KBM-7 (cell line): ENCODE data around the gene CCDC169.
A peak's percentile ranks its signal among the peaks of the same experiment; 100 is the strongest.
"Not testable (repeated sequence)": the region's sequence is repeated elsewhere in the genome, so short reads cannot be mapped to it uniquely, and the experiment has no call there.

Experiments used
- DNase-seq: peaks from one replicate; pipeline ENCODE4 v3.0.0-alpha.2; 2015
- in situ Hi-C: fragments of 300-500 bp; cut with MboI; formaldehyde crosslinking; loops from 2 replicates; pipeline ENCODE4 v1.14.3; 2020; ENCODE audit warnings: low sequenced_read_pairs, low pct_unique_long_range_greater_than_20kb, mixed read lengths

The CCDC169 gene

DNA sequence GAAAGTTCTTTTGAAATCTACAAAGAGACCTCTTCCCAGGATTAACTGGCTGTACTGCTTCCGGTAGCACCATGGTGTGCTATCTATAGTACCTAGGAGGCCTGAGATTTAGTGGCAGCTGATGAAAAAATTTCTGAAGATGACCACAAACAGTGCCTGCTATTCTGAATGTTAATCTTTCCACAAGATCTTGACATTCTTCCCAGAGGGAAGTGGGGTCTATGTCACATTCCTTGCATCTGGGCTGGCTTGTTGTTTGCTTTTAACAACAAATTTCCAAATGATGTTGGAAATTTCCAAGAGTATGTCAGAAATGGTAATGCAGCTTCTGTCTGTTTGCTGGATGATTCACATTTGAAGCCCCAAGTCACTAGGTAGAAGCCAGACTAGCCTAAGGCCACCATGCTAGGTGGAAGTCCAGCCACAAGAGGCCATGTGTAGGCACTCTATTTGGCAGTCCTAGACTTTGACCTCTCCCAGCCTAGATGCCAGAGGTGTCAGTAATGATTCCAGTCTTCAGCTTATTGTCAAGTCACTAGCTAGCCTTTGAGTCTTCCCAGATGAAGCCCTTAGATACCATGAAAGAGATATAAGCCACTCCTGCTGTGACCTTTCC, 26.4 kb upstream of the CCDC169 start:
- DNase-seq = no peak
- in situ Hi-C loops = no loop called here

- in situ Hi-C loops = no loop called here
- DNase-seq = no peak
These were observed 25.8 kb upstream of the CCDC169 start for GRCh38 chr13:36323408-36323807.

DNA sequence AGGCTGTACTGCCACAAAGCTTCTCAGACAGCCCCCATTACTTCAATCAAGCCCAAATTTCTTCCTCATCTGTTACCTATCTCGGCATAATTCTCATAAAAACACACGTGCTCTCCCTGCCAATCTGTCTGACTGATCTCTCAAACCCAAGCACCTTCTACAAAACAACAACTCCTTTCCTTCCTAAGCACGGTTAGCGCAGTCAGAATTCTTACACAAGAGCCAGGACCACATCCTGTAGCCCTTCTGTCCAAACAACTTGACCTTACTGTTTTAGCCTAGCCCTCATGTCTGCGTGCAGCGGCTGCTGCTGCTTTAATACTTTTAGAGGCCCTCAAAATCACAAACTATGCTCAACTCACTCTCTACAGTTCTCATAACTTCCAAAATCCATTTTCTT, 22.2 kb upstream of the CCDC169 start:
- in situ Hi-C loops = not testable (repeated sequence)

GRCh38 chr13:36313047-36313969, 15.7 kb upstream of the CCDC169 start:
- in situ Hi-C loops = no loop called here
- DNase-seq = no peak

More for the DNA sequence above, 22.2 kb upstream of the CCDC169 start:
- not testable (repeated sequence) for DNase-seq

DNA sequence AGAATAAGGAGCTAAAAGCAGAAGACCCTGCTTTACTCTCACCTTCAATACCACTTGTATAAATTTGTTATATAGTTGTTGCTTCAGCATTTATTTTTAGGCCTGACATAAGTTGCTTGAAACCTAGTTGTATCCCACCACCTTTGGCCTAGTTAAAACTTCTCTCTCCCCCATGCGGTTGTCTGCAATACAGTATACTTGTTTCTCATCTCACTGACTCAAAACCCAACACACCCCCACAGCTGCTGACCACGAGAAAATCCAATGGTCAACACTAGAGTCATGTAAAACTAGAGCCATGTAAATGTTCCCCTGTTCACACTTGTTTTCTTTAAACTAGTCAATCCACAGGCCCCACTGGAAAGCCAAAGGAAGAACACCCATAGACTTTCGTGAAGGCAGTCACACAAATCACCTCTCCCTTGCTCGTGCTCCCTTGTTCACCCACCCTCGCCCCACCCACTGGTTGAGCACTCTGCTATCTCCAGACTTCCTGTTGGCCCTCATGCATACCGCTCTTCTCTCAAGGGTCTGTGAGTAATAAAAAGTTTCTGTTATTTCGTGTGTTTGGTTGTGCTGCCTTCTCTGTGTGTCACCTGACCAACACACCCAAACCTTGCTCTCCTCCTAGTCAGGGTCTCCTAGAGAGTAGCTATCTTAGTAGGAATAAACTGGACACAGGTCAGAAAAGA, 12.9 kb upstream of the CCDC169 start:
- DNase-seq = no peak
- in situ Hi-C loops = no loop called here

- DNase-seq = no peak
- in situ Hi-C loops = no loop called here
These were observed 4.7 kb upstream of the CCDC169 start for GRCh38 chr13:36302289-36302688.

DNA sequence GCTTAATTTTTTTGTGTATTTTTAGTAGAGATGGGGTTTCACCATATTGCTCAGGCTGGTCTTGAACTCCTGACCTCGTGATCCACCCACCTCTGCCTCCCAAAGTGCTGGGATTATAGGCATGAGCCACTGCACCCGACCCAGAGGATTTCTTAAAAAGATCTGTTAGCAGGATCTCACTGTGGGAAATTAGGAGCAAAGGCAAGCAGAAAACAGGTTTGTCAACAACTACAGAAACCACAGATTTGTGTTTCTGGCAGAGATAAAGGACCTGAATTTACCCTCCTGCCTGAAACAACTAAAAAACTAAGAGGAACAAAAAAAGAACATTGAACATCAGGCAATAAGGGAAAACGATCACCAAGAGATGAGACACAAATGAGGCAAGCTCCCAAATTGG, 1.9 kb upstream of the CCDC169 start:
- in situ Hi-C loops, DNase-seq: not testable (repeated sequence)

GRCh38 chr13:36298535-36299068, 988 bp upstream of the CCDC169 start:
- no peak for DNase-seq
- in situ Hi-C loops = no loop called here

DNA sequence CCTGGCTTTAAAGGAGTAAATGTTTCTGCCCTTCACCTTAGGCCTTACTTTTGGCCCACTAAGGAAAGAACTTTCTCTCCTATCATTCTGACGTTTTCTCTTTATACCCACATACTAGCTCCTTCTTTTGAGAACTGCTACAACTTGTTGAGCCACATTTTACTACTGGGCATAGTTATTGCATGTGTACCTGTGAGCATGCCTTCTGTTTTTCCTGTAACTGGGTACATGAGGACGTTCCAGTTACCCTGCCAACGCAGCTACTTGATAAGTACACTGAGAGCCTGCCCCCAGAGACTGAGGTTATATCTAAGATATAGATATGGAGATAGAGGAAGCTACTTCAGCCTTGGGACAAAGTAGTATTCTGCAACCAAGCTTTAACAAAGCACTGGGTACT, 3.5 kb downstream of the CCDC169 start:
- in situ Hi-C loops = no loop called here
- DNase-seq = no peak

GRCh38 chr13:36293497-36293896, 4.1 kb downstream of the CCDC169 start:
- in situ Hi-C loops = no loop called here
- DNase-seq = no peak

DNA sequence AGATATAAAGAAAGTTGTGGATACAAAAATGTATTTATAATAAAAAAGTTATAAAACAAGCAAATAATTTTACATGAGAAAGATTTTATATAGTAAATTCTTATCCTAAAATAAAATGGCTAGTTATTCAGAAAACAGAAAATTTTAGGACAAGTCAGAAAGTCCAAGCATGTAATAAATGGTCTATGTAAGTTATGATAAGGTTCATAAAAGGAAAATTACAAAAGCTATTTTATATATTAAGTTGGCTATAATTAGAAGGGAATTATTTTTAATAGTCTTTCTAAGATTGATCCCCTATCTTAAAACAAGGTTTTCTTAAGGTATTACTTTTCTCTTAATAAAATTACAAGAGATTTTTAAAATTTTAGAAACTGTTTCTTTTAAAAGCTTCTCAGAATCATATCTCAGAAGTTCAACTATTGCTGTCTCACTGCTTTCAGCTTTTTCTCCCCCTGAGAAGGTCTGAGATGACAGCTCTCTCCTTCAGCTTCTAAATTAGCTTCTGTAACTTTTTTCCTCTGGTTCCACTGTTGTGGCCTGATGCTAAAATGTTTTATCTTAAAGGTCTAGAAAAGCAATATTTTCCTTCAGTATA, 8.7 kb downstream of the CCDC169 start:
- in situ Hi-C loops = no loop called here
- DNase-seq = peak; percentile 16

DNA sequence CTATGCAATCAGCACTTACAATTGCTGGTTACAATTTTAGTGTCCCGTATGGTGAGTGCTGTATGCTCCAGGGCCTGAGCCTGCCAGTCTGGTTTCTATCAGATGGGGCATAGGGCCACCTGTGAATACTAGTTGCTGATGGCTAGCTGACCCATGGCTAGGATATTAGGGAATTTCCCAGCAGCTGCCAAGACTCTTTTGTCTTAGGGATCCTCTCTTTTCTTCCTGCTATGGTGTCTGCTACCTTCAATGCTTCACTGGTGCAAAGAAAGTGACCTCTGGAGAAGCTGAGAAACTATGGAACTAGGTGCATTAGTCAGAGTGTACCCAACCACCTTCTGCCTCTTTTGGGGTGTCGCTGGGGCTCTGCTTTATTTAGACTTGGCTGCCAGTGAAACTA, 11.6 kb downstream of the CCDC169 start:
- in situ Hi-C loops = no loop called here
- DNase-seq = no peak

DNA sequence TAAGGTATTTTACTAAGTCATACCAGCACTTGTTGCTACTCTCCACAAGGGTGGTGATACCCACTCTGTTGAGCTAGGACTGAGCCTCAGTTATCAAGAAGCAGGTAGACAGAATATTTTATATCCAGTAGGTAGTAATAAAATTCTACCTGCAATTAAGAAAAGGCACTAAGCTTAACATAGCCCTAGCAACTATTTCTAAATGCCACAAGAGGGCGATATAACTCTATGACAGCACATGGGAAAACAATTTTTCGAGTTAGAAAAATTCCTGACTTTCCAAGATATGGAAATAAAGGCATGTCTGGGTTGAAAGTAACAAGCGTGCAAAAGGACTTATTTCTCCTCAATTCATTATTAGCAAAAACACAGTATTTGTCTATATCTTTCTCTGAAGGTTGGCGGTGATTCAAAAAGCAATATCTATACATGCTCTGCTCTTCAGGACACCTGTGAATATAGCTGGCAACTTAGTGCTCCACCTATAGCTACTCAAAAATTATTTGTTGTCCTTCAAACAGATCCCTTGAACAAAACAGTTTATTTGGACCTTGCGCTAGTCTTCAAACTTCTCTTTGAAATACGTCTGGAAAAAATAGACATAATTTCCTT, 14.7 kb downstream of the CCDC169 start:
- peak; percentile 51 for DNase-seq
- in situ Hi-C loops = no loop called here

DNA sequence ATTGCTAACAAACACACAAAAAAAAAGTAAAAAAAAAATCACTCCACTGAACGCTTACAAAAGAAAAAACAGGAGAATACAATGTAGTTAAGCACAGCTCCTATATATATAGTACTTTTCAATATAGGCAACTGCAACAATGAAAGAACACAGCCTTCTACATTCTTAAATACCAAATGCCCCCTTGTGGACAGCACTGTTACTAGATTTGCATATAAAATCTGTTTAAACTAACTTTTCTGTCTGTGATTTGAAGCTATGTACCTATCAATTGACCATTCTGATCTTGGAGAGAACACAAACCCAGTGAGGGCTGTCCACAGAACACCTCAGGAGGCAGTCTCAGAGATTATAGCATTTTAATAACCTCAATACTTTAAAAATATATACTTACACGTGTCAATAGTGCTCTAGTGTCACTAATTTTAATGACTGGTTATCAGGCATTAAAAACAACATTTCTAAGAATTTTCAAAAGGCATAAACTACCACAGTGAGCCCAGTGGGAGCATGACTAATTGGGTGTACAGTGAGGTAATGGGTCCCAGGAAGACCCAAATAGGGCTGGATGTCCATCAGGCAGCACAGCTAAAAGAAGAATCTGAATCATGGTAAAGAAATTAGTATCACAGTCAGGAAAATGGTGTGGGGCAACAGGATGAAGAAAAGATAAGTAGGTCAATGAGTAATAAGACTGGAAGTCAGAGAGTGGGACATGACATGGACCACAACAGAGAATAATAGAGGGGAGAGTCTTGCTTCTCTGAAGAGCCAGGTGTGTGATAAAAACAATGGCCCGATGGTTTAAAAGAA, 22.2 kb downstream of the CCDC169 start:
- DNase-seq = peak; percentile 32
- in situ Hi-C loops = loop anchor here (10.0 kb wide), 1 partner anchor 291 kb away; no protein-coding TSS in a partner anchor

GRCh38 chr13:36273431-36273830, 24.2 kb downstream of the CCDC169 start:
- no peak for DNase-seq
- in situ Hi-C loops = loop anchor here (10.0 kb wide), 1 partner anchor 289 kb away; no protein-coding TSS in a partner anchor

GRCh38 chr13:36261976-36262375, 35.6 kb downstream of the CCDC169 start:
- DNase-seq = no peak
- in situ Hi-C loops = no loop called here

GRCh38 chr13:36261011-36261410, 36.6 kb downstream of the CCDC169 start:
- in situ Hi-C loops = no loop called here
- no peak for DNase-seq
